NCI-H1092 (cell line): ENCODE data around the gene SLC25A27.

ENCODE experiments used
- DNase-seq: peaks from one replicate; lab custom pipeline; 2025; lab: John Stamatoyannopoulos, UW

The SLC25A27 gene

GRCh38 chr6:46719099-46719498 is 66.3 kb downstream of the SLC25A27 start:
- DNase-seq, result no peak

- no peak for DNase-seq
These were observed 67.6 kb downstream of the SLC25A27 start for GRCh38 chr6:46720401-46720800.
